NCI-H526 treated with DMSO at 0.1 percent for 48 hours (cell line): ENCODE data around the gene SV2B.

Experiments used
- DNase-seq: peaks from one replicate; lab custom pipeline; 2025; lab: John Stamatoyannopoulos, UW

SV2B gene

DNA sequence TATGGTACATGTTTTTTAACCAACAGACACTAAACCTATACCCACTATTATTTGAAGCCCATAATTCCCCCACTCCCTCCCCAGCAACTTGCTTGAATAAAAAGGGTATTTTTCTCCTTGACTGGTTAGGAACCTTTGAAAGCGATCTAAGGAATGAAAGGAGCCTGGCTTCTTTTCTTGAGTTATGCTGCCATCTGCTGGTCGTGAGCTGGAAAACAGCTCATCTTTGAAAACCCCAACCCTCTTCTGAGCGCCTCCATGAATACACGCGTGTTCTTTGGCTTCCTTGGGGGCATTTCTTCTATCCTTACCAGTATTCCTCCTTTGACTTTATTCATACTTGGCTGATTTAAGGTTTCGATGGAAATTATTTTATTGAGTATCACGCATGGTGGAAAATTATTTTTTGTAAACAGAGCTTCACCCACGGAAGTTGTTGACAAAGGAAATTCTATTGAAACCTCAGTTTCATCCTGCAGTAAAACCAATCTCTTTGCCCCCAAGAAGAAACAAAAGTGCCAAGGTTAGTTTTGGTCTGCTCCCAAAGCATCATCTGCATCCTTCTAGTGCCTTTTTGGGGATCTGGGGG, 171.6 kb downstream of the SV2B start:
- DNase-seq = peak; percentile 62

DNA sequence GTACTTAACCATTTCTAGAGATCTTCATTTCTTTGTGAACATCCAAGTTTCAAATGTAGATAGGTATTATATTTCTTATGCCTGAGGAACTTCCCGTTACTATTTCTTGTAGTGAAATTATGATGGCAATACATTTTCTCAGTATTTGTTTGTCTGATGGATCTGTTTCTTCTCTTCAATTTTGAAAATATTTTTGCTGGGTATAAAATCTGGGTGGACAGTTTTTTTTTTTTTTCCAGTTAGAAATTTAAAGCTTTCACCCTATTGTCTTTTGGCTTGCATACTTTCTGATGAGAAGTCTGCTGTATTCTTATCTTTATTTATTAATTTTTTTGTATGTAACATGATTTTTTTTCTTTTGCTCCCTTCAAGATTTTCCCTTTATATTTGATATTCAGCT, 175.8 kb downstream of the SV2B start:
- DNase-seq = no peak

DNA sequence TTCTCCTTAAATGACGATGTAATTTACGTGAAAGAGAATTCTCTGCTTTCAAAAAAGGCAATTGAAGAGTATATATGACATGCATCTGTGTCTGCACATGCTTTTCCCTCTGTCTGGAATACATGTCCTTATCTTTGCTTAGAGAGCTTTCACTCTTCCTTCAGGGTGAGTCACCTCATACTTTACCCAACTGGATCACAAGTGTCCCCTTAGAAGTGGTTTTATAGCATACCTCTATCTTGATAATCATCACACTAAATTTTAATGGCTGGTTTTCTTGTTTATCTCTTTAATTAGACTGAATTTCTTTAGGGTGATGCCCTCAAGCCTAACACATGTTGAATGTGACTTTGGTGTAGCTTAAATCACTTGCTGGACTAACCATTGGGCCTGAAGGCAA, 178.9 kb downstream of the SV2B start:
- no peak for DNase-seq

DNA sequence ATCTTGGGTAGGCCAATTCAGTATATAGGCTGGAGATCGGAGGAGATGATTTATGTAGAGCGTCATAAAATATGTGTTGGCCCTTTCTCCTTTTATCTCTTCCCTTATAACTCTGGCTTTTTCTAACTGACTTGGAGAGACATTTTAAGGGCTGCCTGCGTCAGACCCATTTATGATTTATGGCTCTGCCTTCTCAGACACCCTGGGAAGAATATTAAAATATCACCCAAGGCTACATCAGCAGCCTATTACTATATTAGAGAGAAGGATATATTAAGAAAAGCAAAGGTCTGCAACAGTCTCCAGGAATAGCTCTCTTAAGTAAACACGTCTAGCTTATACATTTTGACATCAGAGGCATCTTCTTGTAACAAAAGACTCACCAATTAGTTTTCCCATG, 179.4 kb downstream of the SV2B start:
- DNase-seq = no peak

DNA sequence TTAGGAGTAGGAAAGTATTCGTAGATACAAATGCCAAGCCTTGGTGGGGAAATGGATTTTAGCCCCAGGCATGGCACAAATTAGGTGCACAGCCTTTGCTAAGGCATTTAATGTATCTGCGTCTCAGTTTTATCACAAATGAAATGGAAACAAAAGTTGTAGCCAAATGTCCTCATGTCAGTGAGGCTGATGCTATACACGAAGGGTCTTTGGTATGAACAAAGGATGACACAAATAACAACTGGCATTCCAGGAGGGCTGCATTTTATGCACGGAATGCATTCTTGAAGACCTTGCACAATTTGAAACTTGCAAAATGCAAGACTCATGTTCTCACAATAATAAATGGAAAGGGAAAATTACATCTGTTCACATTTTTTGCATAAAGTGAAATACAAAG, 181.9 kb downstream of the SV2B start:
- no peak for DNase-seq

DNA sequence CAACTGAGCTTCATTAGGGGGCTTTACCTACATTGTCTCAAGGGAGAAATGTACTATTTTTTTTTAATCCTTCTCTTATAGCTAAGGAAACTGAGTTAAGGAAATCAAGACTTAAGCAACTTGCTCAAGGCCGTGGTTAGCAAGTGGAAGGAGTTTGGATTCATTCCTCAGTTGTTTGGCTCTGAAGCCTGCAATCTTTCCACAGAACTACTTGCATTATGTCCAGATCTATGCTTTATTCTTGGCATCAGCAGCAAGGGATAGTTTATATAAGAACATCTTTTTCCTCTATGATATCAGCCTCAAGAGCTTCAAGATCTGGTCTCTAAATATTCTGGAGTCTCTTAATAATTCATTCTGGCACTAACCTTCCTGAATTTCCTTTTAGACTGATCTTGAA, 182.4 kb downstream of the SV2B start:
- DNase-seq = no peak

DNA sequence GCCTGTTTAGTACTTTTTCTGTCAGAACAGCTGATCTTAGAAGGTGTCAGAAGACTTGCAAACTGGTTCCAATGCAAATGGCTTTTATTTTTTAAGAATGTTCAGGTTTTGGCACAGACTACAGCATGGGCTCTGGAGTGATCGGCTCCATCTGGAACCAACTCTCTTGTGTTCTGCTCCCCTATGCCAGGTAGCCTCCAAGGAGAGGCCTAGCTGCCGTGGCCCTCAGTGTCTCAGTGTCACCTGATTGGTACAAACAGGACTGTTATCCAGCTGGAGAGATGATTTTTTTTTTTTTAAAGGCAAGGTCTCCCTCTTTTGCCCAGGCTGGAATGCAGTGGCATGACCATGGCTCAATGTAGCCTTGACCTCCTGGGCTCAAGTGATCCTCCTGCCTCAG, 183.1 kb downstream of the SV2B start:
- DNase-seq = no peak

DNA sequence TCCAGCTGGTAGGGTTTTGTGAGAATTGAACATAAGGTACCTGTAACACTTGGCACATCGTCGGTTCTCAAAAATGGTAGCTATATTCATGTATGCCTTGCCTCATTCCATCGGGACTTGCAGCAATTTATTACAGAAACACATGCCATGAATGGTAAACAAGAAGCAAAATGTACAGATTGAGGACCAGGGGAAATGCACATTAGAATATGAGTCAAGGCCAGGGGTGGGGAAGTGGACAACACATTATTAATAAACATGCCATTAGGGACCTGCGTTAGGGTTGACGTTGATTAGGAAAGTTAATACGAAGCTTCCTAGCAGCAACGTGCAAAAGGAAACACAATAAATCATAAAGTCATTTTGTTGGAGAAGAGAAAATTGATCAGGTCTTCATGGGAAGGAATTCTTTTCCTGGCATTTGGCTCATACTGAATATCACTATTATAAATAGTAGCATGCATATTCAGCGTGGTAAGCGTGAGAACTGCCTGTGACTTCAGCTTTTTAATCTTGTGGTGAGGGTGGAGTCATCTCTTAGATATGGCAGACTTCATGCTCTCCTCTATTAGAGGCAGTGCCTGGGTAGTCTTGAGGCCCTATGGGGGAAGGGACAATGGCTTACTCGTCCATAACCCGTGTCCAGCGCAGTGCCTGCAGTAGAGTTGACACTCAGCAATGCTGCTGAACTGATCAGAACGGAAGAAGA, 184.9 kb downstream of the SV2B start:
- no peak for DNase-seq

DNA sequence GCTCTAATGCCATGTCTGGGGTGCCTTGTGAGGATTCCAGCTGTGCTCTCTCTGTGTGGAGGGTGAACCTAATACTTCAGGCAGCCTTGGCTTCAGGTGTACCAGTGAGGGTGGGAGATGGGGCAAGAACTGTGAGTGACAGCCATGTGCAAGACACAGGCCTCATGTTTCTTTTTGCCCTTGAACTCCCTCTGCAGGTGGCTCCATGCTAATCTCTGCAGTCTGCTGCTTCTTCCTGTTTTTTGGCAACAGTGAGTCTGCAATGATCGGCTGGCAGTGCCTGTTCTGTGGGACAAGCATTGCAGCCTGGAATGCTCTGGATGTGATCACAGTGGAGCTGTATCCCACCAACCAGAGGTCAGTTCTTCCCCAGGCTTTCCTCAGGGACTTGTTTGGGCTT, 189.3 kb downstream of the SV2B start:
- peak; percentile 30 for DNase-seq

DNA sequence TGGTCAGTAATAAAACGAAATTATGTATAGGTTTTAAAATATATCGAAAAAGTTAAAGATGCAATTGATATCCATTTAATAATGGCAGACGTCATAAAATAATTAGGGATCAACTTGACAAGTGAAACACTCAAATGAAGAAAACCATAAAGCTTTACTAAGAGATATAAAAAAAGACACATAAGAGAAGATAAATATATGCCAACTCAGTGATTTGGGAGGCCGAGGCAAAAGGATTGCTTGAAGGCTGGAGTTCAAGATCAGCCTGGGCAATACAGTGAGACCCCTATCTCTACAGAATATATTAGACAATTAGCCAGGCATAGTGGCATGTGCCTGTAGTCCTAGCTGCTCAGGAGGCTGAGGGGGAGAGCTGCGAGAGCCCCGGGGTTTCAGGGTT, 190.5 kb downstream of the SV2B start:
- DNase-seq = no peak

DNA sequence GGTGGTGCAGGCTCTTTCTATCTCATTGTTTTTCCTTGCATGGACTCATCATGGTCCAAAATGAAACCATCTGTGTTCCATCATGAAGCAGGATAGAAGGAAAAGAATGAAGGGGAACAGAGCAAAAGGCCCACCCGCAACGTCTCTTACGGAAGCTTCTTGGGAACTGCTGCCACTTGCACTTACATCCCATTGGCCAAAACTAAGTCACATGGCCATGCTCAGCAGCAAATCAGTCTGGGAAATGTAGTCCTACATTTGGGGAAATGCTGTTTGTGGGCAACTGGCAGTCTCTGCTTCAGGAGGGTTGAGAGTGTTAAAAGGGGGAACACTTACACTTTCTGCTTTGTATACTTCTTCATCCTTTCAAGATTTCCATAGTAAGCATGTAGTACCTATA, 191.6 kb downstream of the SV2B start:
- peak; percentile 15 for DNase-seq

DNA sequence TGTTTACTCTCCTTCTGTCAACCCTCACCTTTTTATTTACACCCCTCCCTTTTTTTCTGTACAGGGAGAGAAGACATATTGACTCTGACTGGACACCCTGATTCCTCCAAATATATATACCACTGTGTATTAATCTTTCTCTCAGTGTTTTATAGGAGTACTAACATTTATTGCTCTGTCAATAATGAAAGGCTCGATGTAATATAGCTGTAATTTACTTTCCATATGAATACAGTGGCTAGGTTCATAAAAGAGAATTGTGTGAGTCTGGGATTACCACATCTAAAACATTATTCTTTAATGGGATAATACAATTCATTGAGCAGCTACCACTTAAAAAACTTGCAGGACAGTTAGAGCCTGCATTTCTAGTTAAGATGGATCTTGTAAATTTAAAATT, 194.3 kb downstream of the SV2B start:
- DNase-seq = no peak

DNA sequence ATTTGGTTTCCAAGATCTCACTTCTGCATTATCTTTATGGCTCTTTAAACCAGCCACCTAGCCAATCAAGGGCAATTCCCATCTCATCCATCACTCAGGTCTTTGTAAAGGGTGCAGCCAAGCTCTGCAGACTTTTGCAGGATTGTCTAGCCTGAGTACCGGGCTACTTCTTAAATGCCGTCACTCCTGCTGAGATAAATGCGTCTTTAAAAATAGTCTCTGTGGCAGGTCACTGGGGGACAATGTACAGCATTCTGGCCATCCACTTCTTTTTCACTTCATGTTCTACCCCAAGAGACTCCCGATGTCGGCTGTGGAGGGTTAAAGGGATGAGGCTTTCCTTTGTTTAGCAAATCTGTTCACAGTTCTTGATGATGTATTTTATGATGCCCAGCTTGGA, 194.7 kb downstream of the SV2B start:
- no peak for DNase-seq

DNA sequence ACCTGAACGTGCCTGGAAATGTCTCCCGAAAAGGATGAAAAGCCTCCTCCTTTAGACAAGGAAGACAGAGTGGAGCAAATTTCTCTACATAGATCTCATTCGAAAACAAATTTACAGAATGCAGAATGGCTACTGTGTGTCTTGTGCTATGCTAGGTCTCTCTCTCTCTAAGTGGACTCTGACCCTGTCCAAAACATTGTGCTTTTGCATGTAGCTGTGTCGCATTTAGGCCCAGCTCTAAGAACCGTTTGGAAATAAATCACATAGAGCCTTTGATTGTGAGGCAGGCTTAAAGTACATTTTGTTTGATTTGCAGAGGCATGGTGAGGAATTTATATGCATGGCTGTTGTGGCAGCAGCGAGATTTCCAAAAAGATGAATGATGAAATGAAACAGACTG, 198.0 kb downstream of the SV2B start:
- peak; percentile 83 for DNase-seq

DNA sequence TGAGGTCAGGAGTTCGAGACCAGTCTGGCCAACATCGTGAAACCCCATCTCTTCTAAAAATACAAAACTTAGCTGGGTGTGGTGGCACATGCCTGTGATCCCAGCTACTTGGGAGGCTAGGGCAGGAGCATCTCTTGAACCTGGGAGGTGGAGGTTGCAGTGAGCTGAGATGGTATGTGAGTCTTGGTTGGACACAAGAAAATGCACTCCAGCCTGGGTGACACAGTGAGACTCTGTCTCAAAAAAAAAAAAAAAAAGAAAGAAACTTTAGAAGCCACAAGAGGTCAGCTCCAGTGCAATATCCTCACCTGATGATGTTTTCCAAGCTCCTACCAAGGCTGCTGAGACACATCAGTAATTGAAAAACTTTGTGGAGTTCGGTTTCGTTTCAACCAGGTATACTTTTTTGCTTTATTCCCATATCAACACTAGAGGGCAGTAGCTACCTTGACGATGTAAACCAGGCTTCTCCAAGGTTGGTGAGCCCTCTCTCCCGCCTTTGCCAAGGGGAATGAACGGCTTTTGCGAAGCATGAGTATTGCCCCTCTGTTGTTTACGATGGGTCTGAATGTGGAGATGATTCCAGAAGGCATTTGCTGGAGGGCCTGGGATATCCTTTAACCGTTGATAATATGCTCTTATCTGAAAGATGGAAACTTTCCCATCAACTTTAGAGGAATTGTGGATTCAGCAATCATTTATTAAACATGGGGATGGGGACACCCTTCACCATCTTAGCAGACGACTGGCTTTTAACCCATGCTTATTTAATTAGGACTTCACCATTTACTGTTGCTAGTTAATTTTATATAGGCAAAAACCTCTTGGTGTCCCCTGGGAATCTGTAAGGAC, 202.8 kb downstream of the SV2B start:
- DNase-seq = peak; percentile 76

DNA sequence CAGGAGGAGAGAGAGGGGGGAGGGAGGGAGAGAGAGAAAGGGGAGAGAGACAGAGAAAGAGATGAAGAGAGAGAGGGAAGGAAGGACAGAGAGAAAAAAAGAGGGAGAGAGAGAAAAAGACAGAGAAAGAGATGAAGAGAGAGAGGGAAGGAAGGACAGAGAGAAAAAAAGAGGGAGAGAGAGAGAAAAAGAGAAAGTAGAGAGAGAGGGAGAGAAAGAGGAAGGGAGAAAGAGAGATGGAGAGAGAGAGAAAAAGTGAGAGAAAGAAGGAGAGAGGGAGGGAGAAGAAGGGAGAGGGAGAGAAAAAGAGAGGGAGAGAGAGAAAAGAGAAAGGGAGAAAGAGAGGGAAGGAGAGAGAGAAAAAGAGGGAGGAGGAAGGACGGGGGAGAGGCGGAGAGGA, 204.2 kb downstream of the SV2B start:
- no peak for DNase-seq

DNA sequence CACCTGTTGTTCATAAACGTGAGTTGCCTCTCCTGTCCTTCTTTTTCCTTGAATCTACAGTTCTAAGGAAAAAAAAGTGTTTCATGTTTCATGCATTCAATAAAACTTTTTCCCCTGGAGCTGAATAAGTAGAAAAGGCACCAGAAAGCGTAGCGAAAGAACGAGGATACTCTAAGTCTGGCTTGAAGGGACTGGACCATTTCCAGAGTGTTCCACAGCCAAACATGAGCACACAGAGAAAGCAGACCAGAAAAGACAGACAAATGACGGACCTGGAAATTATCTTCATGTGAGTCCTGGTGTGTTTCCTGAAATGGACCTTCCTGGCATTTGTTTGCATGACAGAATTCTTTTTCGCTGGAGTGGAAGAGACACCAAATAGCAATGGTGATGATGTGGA, 204.7 kb downstream of the SV2B start:
- DNase-seq = no peak

DNA sequence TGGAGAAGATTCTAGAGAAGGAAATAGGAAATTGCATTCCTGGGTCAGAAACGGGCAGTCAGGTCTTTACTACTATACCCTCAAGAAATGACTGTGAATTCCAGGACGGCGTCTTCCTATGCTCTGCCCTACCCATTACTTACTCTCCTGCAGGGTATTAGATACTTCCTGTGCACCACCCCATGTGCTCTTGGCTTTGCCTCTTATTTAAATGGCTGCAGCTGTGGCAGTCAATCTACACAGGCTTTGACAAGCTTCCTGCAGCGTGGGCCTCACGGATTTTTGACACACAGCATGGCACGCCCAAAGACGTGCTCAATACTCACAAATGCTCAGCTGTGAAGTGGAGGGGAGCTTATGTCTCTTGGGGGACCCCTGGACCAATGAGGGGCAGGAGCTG, 206.1 kb downstream of the SV2B start:
- no peak for DNase-seq

DNA sequence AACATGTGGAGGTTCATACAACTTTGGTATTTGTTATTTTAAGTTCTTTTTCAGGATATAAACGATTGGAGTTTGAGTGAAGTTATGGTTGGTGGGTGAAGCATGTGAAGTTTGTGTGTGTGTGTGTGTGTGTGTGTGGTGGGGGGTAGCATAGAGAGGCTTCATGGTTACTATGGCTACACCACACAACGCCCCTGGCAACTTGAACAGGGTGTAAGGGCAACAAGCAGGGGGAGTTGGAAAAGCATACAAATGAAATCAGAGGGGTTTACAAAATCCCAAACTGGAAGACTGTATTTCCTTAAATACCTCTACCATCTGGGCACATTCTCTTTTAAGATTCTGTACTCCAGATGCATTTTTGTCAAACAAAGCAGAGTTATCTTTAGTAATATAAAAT, 207.5 kb downstream of the SV2B start:
- no peak for DNase-seq

DNA sequence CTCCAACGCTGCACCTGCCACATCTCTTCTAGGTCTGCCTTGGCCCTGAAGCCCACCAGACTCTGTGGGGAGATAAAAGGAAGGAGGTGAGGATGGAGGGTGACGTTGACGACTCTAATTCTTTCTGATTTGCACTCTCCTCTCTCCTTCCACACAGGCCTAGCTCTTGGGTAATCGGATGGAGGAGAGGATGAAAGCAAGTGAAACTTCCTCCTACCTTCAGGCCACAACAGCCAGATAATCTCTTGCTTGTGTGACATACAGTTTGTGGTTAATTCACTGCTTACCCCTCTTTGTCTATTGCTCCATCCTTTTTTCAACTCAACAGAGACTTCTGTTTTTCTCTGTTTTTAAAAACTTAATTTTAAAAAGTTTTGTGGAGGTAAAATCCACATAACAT, 208.1 kb downstream of the SV2B start:
- no peak for DNase-seq

DNA sequence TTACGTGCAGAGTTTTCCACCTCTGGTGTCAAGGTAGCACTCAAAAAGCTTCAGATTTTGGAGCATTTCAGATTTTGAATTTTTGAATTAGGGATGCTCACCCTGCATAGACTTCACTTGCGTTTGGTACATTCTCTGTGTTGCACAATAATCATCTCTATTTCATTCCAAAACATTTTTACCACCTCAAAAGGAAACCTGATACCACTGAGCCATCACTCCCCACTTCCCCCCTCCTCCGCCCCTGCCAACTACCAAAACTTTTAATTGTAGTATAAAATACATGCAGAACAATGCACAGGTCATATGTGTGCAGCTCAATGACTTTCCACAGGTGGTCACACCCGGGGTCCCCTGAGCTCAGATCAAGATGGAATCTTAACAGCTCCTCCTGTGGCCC, 208.8 kb downstream of the SV2B start:
- no peak for DNase-seq

DNA sequence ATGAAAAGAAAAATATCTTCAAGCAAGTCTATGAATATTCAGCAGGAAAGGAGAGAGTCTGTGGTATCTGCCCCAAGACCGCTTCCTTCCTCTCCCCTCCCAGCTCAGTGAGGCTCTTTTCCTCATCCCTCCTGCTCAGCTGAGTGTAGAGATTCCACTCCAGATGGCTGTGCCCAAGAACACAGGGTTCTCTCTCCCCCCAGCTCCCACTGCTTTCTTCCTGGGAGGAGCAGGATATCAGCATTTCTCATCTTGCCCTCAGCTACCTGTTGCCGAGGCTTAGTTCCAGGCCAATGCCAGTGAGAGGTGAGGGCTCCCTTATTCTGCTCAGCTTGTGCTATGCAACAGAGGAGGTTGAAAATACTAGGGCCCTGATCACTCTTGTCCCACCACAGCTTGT, 211.9 kb downstream of the SV2B start:
- DNase-seq = no peak

DNA sequence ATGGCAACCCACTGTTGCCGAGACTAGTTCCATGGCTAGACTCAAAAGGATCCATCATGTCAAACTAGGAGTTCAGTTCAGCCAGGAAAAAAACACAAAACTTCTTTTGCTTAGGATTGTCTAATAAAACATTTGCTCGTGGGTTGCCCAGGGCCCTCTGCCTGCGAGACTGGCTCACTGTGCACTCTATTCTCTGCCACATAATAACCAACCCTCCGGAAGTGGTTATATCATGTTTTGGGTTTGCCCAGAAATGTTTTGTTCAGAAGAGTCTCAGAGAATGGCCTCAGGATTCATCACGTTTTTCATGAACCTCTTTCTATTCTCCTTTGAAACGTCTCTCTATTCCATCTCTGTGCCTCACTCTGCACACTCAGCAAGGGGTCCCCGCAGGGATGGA, 216.1 kb downstream of the SV2B start:
- DNase-seq = no peak
